ENCODE results near the gene LASP1.

DNA sequence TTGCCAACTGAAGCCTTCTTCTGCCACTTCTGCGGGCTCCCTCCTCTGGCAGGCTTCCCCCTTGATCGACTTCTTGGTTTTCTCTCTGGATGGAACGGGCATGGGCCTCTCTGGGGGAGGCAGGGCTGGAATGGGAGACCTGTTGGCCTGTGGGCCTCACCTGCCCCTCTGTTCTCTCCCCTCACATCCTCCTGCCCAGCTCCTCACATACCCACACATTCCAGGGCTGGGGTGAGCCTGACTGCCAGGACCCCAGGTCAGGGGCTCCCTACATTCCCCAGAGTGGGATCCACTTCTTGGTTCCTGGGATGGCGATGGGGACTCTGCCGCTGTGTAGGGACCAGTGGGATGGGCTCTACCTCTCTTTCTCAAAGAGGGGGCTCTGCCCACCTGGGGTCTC is 49.1 kb downstream of the LASP1 start:
- no peak for TF ChIP-seq POLR2A (IDR thresholded peaks at IDR 0.05)
- TF ChIP-seq, protein P1, sequence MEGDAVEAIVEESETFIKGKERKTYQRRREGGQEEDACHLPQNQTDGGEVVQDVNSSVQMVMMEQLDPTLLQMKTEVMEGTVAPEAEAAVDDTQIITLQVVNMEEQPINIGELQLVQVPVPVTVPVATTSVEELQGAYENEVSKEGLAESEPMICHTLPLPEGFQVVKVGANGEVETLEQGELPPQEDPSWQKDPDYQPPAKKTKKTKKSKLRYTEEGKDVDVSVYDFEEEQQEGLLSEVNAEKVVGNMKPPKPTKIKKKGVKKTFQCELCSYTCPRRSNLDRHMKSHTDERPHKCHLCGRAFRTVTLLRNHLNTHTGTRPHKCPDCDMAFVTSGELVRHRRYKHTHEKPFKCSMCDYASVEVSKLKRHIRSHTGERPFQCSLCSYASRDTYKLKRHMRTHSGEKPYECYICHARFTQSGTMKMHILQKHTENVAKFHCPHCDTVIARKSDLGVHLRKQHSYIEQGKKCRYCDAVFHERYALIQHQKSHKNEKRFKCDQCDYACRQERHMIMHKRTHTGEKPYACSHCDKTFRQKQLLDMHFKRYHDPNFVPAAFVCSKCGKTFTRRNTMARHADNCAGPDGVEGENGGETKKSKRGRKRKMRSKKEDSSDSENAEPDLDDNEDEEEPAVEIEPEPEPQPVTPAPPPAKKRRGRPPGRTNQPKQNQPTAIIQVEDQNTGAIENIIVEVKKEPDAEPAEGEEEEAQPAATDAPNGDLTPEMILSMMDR (IDR thresholded peaks at IDR 0.05 in 4 of 5, conservative IDR thresholded peaks at IDR 0.05 in 1 of 5), result no peak
